ENCODE measurements around the gene BHLHE40.

- TF ChIP-seq MZF1 (tag by site-specific recombination; IDR thresholded peaks at IDR 0.05; ENCODE audit: borderline replicate concordance) (no peak), ZNF544 (tag by site-specific recombination; IDR thresholded peaks at IDR 0.05) (no peak), HIC1 (tag by site-specific recombination; IDR thresholded peaks at IDR 0.05) (no peak), CTCF (tag by site-specific recombination; IDR thresholded peaks at IDR 0.05) (peak; percentile 68), HOXD13 (CRISPR knock-in tag; IDR thresholded peaks at IDR 0.05; ENCODE audit: borderline replicate concordance) (no peak), ZNF266 (tag by site-specific recombination; IDR thresholded peaks at IDR 0.05; ENCODE audit: low read depth) (no peak)
Measured at GRCh38 chr3:4981665-4982494, 2.6 kb downstream of the BHLHE40 start.

All from HEK293 (cell line).